Measurements from ENCODE around the gene DNAJC4.

Gene DNAJC4

GRCh38 chr11:64253043-64253442 is 22.7 kb downstream of the DNAJC4 start:
- Histone ChIP-seq H3K4me3 (ENCODE audit: low read depth, low read length, poor library complexity, severe bottlenecking) (no peak overlapping the region), H3K79me2 (ENCODE audit: insufficient read depth, low read length) (no peaks in the 10 kb centered on the region), H3K9me2 (ENCODE audit: low read depth, low read length) (no peaks in the 10 kb centered on the region), H4K20me1 (ENCODE audit: insufficient read depth, low read length) (no peaks in the 10 kb centered on the region), H3F3A (ENCODE audit: insufficient read depth, low read length) (no peaks in the 10 kb centered on the region), H3K27me3 (ENCODE audit: insufficient read depth, low read length) (no peaks in the 10 kb centered on the region), H3K27ac (ENCODE audit: low read depth, low read length, poor library complexity, severe bottlenecking) (no peak overlapping the region), H3K9me3 (ENCODE audit: low read length) (no peaks in the 10 kb centered on the region), H3K36me3 (ENCODE audit: insufficient read depth, low read length) (peaks cover 7% of the 10 kb centered on the region; the same call in 1 of the 2 replicates), H3K4me1 (ENCODE audit: insufficient read depth, low read length, severe bottlenecking) (peaks cover 25% of the 10 kb centered on the region), H3K9ac (ENCODE audit: low read length) (no peak overlapping the region), H2AFZ (ENCODE audit: low read length) (no peak overlapping the region), H3K4me2 (ENCODE audit: low read length) (peak overlapping the region; percentile 91; the same call in 1 of the 2 replicates)
- TF ChIP-seq CTCF (IDR thresholded peaks at IDR 0.05; ENCODE audit: low read length), result no peak
- TF ChIP-seq EZH2 (IDR thresholded peaks at IDR 0.05; ENCODE audit: borderline replicate concordance, low read length), result no peak

- H3K4me2 ChIP-seq (ENCODE audit: low read length), result no peak overlapping the region
- H3K36me3 ChIP-seq (ENCODE audit: insufficient read depth, low read length), result peaks cover 12% of the 10 kb centered on the region; the same call in 1 of the 2 replicates
- H2AFZ ChIP-seq (ENCODE audit: low read length), result no peak overlapping the region
- H3K4me1 ChIP-seq (ENCODE audit: insufficient read depth, low read length, severe bottlenecking), result peaks cover 22% of the 10 kb centered on the region
- H4K20me1 ChIP-seq (ENCODE audit: insufficient read depth, low read length), result no peaks in the 10 kb centered on the region
- no peak for TF ChIP-seq CTCF (IDR thresholded peaks at IDR 0.05; ENCODE audit: low read length)
- no peak for TF ChIP-seq EZH2 (IDR thresholded peaks at IDR 0.05; ENCODE audit: borderline replicate concordance, low read length)
- H3K9ac ChIP-seq (ENCODE audit: low read length), result no peak overlapping the region
- no peaks in the 10 kb centered on the region for H3K27me3 ChIP-seq (ENCODE audit: insufficient read depth, low read length)
- no peaks in the 10 kb centered on the region for H3K9me3 ChIP-seq (ENCODE audit: low read length)
- H3K27ac ChIP-seq (ENCODE audit: low read depth, low read length, poor library complexity, severe bottlenecking), result no peak overlapping the region
- H3K4me3 ChIP-seq (ENCODE audit: low read depth, low read length, poor library complexity, severe bottlenecking), result no peak overlapping the region
- H3K9me2 ChIP-seq (ENCODE audit: low read depth, low read length), result no peaks in the 10 kb centered on the region
- no peaks in the 10 kb centered on the region for H3K79me2 ChIP-seq (ENCODE audit: insufficient read depth, low read length)
- no peaks in the 10 kb centered on the region for H3F3A ChIP-seq (ENCODE audit: insufficient read depth, low read length)
Observed at GRCh38 chr11:64253481-64253880, 23.1 kb downstream of the DNAJC4 start.

- H3K79me2 ChIP-seq (ENCODE audit: insufficient read depth, low read length), result no peaks in the 10 kb centered on the region
- H2AFZ ChIP-seq (ENCODE audit: low read length), result no peak overlapping the region
- no peak for TF ChIP-seq EZH2 (IDR thresholded peaks at IDR 0.05; ENCODE audit: borderline replicate concordance, low read length)
- no peak overlapping the region for H3K27ac ChIP-seq (ENCODE audit: low read depth, low read length, poor library complexity, severe bottlenecking)
- H3K27me3 ChIP-seq (ENCODE audit: insufficient read depth, low read length), result no peaks in the 10 kb centered on the region
- H4K20me1 ChIP-seq (ENCODE audit: insufficient read depth, low read length), result no peaks in the 10 kb centered on the region
- no peak overlapping the region for H3K4me3 ChIP-seq (ENCODE audit: low read depth, low read length, poor library complexity, severe bottlenecking)
- no peaks in the 10 kb centered on the region for H3F3A ChIP-seq (ENCODE audit: insufficient read depth, low read length)
- no peaks in the 10 kb centered on the region for H3K9me2 ChIP-seq (ENCODE audit: low read depth, low read length)
- H3K9ac ChIP-seq (ENCODE audit: low read length), result no peak overlapping the region
- no peak overlapping the region for H3K4me2 ChIP-seq (ENCODE audit: low read length)
- peaks cover 22% of the 10 kb centered on the region for H3K4me1 ChIP-seq (ENCODE audit: insufficient read depth, low read length, severe bottlenecking)
- no peaks in the 10 kb centered on the region for H3K9me3 ChIP-seq (ENCODE audit: low read length)
- H3K36me3 ChIP-seq (ENCODE audit: insufficient read depth, low read length), result peaks cover 20% of the 10 kb centered on the region; the same call in 1 of the 2 replicates
Observed at GRCh38 chr11:64254326-64254725, 24.0 kb downstream of the DNAJC4 start.

Measured in OCI-LY1 (cell line).